OCI-LY7 (cell line): ENCODE measurements around the gene FOXK1.

Experiments used
- CTCF ChIP-seq: fragments of 200-600 bp; sonication (generic); conservative IDR thresholded peaks from 2 replicates; pipeline ENCODE4 v1.5.1; 2014; ENCODE audit warnings: mild to moderate bottlenecking, antibody characterized with exemption, low read length, moderate library complexity, mixed read lengths
- EZH2phosphoT487 ChIP-seq: fragments of 200-600 bp; sonication (generic); IDR thresholded peaks from 2 replicates; pipeline ENCODE4 v1.6.1; 2018; ENCODE audit warnings: low read depth, borderline replicate concordance, mild to moderate bottlenecking, mixed run types, antibody characterized with exemption, low read length, moderate library complexity, mixed read lengths

- TF ChIP-seq CTCF: no peak
- no peak for TF ChIP-seq EZH2phosphoT487
These were observed 55.2 kb downstream of the FOXK1 start for GRCh38 chr7:4737300-4737699.
